Measurements from ENCODE around the gene YTHDC1.
A peak's percentile ranks its signal among the peaks of the same experiment; 100 is the strongest.

Gene YTHDC1

DNA sequence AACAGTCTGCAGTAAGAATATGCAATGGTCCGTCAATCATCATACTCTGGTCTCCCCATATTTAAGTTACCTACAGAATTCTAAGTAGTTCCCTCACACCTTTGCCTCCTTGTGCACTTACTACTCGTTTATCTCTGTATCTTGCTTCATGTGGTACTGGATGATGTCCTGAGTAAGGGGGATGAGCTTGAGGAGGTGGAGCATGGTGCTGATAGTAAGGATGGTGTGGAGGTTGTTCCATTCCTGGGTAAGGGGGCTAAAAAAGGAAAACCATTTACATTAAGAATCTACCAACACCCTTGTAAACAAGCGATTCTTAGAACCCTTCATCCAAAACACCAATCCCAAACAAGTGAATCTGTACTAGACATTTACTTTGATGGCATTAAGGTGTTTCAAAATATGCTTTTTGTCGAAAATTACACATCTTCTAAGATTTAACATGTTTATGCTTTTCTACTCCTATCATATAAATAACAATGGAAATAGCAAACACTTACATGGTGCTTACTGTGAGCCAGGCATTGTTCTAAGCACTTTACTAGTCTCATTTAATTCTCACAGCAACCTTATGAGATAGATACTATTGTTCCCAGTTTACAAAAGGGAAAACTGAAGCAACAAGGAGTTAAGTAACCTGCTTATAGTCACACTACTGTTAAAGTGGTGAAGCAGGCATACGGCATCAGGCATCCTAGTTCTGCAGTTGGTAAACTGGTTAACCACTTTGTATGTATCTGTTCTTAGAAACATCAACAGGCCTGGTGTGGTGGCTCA lies 33.5 kb downstream of the YTHDC1 start (continued):
- no peak for TF ChIP-seq ZNF404 (tag by site-specific recombination; IDR thresholded peaks at IDR 0.05)
- TF ChIP-seq, protein P1, sequence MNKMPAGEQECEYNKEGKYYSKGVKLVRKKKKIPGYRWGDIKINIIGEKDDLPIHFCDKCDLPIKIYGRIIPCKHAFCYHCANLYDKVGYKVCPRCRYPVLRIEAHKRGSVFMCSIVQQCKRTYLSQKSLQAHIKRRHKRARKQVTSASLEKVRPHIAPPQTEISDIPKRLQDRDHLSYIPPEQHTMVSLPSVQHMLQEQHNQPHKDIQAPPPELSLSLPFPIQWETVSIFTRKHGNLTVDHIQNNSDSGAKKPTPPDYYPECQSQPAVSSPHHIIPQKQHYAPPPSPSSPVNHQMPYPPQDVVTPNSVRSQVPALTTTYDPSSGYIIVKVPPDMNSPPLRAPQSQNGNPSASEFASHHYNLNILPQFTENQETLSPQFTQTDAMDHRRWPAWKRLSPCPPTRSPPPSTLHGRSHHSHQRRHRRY (tag by site-specific recombination; IDR thresholded peaks at IDR 0.05), result no peak
- no peak for TF ChIP-seq EGR2 (tag by site-specific recombination; IDR thresholded peaks at IDR 0.05; ENCODE audit: low read depth)

DNA sequence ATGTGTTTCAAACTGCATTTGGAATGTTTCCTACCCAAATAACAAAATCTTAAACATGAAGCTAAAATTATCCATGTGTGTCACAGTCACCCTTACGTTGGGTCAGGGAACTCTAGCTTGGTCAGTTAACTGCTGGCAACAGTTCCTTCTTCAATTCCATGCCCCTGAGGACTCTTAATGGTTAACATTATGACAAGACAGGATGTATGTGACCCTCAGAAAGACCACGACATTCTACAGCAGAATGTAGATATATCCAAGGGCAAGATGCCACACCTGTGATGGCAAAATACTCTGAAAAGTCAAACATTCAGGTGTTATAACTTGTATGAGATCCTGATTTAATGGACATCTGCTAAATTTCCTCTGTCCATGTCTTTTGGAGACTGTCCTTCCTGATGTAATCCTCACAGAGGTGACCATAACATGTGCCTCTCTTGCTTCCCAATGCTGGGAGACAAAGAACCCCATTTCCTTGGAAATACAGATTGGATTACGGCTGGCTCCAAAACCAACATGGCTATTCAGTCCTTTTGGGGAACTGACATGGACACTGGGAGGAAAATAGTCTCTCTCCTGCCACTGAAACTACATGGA lies 39.1 kb downstream of the YTHDC1 start:
- POLR2A ChIA-PET, result no interaction called here
- Histone ChIP-seq H3K9me3 (ENCODE audit: control insufficient read depth, insufficient read depth, low read depth, low read length) (no peaks in the 10 kb centered on the region), H3K36me3 (ENCODE audit: control insufficient read depth in 2 of 2, insufficient read depth in 1 of 2, low read length in 2 of 2) (peaks cover 15 to 48% of the 10 kb centered on the region in 2 experiments; a peak in 2 of 3 replicates), H3K27ac (ENCODE audit: extremely low read depth, low read depth, low read length) (no peak overlapping the region), H3K4me1 (ENCODE audit: control insufficient read depth, insufficient read depth, low read length) (no peaks in the 10 kb centered on the region), H3K4me3 (ENCODE audit: low read depth, low read length) (no peak overlapping the region)
- TF ChIP-seq ZNF585B (tag by site-specific recombination; IDR thresholded peaks at IDR 0.05), result no peak
- no peak for TF ChIP-seq ZNF624 (tag by site-specific recombination; IDR thresholded peaks at IDR 0.05)
- no peak for TF ChIP-seq ZNF768 (tag by site-specific recombination; IDR thresholded peaks at IDR 0.05)
- TF ChIP-seq SP7 (tag by site-specific recombination; IDR thresholded peaks at IDR 0.05), result no peak
- TF ChIP-seq, protein P2, sequence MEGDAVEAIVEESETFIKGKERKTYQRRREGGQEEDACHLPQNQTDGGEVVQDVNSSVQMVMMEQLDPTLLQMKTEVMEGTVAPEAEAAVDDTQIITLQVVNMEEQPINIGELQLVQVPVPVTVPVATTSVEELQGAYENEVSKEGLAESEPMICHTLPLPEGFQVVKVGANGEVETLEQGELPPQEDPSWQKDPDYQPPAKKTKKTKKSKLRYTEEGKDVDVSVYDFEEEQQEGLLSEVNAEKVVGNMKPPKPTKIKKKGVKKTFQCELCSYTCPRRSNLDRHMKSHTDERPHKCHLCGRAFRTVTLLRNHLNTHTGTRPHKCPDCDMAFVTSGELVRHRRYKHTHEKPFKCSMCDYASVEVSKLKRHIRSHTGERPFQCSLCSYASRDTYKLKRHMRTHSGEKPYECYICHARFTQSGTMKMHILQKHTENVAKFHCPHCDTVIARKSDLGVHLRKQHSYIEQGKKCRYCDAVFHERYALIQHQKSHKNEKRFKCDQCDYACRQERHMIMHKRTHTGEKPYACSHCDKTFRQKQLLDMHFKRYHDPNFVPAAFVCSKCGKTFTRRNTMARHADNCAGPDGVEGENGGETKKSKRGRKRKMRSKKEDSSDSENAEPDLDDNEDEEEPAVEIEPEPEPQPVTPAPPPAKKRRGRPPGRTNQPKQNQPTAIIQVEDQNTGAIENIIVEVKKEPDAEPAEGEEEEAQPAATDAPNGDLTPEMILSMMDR (tag by site-specific recombination; IDR thresholded peaks at IDR 0.05), result no peak
- CTCF ChIA-PET, result interaction anchor here (0.5 to 1.4 kb wide), 3 partner anchors 26 to 826 kb away, joined by 3 to 4 read pairs (median 3); no protein-coding TSS in a partner anchor

GRCh38 chr4:68304731-68305130 lies 45.2 kb downstream of the YTHDC1 start:
- POLR2A ChIA-PET, result no interaction called here
- no peaks in the 10 kb centered on the region for H3K9me3 ChIP-seq (ENCODE audit: control insufficient read depth, insufficient read depth, low read depth, low read length)
- H3K4me3 ChIP-seq (ENCODE audit: low read depth, low read length), result no peak overlapping the region
- CTCF ChIA-PET, result no interaction called here
- TF ChIP-seq, protein P3, sequence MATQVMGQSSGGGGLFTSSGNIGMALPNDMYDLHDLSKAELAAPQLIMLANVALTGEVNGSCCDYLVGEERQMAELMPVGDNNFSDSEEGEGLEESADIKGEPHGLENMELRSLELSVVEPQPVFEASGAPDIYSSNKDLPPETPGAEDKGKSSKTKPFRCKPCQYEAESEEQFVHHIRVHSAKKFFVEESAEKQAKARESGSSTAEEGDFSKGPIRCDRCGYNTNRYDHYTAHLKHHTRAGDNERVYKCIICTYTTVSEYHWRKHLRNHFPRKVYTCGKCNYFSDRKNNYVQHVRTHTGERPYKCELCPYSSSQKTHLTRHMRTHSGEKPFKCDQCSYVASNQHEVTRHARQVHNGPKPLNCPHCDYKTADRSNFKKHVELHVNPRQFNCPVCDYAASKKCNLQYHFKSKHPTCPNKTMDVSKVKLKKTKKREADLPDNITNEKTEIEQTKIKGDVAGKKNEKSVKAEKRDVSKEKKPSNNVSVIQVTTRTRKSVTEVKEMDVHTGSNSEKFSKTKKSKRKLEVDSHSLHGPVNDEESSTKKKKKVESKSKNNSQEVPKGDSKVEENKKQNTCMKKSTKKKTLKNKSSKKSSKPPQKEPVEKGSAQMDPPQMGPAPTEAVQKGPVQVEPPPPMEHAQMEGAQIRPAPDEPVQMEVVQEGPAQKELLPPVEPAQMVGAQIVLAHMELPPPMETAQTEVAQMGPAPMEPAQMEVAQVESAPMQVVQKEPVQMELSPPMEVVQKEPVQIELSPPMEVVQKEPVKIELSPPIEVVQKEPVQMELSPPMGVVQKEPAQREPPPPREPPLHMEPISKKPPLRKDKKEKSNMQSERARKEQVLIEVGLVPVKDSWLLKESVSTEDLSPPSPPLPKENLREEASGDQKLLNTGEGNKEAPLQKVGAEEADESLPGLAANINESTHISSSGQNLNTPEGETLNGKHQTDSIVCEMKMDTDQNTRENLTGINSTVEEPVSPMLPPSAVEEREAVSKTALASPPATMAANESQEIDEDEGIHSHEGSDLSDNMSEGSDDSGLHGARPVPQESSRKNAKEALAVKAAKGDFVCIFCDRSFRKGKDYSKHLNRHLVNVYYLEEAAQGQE (tag by site-specific recombination; IDR thresholded peaks at IDR 0.05), result peak; percentile 89
- TF ChIP-seq ZNF16 (tag by site-specific recombination; IDR thresholded peaks at IDR 0.05; ENCODE audit: low read depth), result no peak
- no peak overlapping the region for H3K27ac ChIP-seq (ENCODE audit: extremely low read depth, low read depth, low read length)
- no peaks in the 10 kb centered on the region for H3K4me1 ChIP-seq (ENCODE audit: control insufficient read depth, insufficient read depth, low read length)
- no peaks in the 10 kb centered on the region for H3K36me3 ChIP-seq (ENCODE audit: control insufficient read depth in 2 of 2, insufficient read depth in 1 of 2, low read length in 2 of 2)
